ENCODE results near the gene PSAT1.

Gene PSAT1

DNA sequence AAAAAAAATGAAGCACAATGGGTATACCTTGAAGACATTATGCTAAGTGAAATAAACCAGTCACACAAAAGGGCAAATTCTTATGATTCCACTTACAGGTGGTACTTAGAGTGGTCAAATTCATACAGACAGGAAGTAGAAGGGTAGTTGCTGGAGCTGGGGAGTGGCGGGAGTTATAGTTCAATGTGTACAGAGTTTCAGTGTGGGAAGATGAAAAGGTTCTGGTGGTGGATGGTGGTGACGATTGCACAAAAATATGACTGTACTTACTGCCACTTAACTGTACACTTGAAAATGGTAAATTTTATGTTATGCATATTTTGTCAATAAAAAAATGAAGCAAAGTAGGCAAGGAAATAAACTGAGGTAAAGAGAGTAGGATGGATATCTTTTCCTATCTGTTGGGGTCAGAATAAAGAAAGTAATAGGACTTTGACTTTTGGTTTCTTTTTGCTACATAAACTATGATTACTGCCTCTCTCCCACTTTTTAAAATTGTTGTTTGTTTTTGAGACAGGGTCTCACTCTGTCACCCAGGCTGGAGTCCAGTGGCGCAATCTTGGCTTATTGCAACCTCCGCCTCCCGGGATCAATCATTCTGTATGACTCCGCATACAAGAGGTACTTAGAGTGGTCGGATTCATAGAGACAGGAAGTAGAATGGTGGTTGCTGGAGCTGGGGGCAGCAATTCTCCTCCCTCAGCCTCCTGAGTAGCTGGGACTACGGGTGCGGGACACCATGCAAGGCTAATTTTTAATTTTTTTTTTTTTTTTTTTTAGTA lies 4.0 kb upstream of the PSAT1 start:
- DNase-seq (ENCODE audit: low read depth): no peak

- DNase-seq (ENCODE audit: low read depth): no peak
Observed at GRCh38 chr9:78294290-78295176, 2.4 kb upstream of the PSAT1 start.

DNA sequence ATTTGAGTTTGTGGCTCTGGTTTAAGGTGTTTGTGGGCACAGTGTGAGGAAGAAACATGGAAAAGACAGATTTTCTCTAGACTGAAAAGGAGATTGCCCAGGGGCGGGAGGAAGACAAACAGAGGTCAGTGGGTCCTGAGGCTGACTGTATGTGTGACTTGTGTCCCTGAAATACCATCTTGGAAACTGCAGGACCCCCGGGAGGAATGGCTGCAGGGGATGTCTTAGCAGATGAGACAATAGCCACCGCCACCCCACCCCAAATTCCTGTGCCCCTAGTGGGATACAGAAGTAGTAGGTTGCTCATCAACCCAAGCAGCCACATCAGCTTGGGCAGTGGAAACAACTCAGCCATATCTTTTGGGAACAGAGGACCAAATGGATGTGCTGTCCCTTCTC lies 1.7 kb upstream of the PSAT1 start:
- DNase-seq (ENCODE audit: low read depth): no peak

GRCh38 chr9:78295731-78296130 lies 1.2 kb upstream of the PSAT1 start:
- no peak for DNase-seq (ENCODE audit: low read depth)

GRCh38 chr9:78296201-78296892 lies 578 bp upstream of the PSAT1 start:
- DNase-seq (ENCODE audit: low read depth): no peak

GRCh38 chr9:78297672-78297961 lies 692 bp downstream of the PSAT1 start:
- DNase-seq (ENCODE audit: low read depth): no peak

DNA sequence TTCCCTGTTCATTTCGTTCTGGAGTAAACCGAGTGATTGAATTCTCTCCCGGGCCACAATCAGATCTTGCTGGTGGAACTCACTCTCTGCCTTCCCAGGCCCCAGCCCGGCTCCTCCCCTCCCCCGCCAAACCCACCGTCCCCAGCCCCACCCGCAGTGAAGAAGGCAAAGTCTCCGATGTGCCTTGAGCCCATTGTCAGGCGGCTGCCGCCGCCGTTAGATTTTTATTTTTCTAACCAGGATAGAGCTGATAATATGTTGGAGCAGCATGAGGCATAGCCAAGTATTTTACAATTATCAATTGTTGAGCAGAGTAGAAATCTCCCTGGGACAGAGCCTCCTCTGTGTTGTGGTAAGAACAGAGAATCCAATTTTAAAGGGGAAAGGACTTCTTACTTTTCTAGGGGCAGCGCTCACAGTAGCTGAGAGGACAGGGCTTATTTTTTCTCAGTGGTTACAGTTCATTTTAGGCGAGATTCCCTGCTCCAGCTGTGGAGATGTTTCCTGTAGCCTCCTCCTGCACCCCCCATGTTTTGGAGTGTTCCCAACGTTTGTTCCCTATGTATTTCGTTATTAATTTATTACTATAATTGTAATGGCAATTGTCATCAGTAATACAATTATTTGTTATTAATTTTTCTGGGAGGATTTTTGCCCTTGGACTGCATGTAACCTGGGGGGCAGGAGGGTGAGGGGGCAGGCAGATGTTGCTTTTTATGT lies 1.3 kb downstream of the PSAT1 start:
- DNase-seq (ENCODE audit: low read depth): no peak

GRCh38 chr9:78300209-78300608 lies 3.3 kb downstream of the PSAT1 start:
- no peak for DNase-seq (ENCODE audit: low read depth)

GRCh38 chr9:78301466-78301865 lies 4.5 kb downstream of the PSAT1 start:
- DNase-seq (ENCODE audit: low read depth): no peak

DNA sequence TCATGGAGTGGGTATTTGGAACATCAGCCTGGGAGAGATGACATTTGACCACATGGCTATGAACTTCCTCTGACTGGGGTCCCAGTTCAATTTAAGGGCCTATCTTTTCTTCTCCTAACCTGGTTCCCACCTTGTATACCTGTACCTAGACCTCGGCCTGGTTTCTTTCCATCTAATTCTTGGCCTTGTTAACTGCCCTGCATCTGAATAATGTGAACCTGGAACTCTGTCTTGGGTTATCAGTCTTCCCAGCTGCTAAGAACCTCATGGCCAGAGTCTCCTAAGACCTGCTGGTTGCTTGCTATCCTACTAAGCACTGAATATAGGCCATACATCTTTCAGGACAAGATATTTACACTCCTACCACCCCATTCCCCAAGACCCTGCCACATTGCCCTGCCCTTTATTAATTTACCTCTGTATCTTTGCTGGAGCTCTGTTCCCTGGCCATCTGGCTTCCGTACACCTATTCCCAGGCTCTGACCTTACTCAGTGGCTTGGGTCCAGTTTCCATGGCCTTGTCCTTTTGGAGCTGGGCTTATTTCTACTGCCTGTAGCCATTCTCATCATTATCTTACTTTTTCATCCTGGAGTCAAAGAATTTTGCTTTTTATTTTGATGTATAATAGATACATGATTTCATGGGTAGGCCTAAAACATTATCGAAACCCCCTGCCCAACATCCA lies 6.6 kb downstream of the PSAT1 start:
- no peak for DNase-seq (ENCODE audit: low read depth)

DNA sequence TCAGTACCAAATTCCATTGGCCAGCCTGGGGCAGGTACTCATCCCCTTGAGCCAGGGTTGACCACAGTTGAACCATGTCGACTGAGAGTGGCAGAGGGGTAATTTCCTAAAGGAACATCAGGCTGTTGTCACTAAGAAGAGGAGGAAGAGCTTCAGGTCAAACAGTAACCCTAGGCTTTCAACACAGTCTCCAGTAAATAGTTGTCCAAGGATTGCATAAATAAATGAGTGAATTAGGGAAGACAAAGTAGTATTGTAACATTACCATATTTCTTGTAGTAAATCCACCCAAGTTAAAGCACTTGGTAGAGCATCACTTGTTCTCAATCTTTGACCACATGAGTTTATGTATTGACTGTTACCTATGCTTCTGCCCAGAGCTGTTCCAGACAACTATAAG lies 7.4 kb downstream of the PSAT1 start:
- DNase-seq (ENCODE audit: low read depth): no peak

GRCh38 chr9:78306222-78307076 lies 9.5 kb downstream of the PSAT1 start:
- DNase-seq (ENCODE audit: low read depth): no peak

GRCh38 chr9:78307360-78307759 lies 10.4 kb downstream of the PSAT1 start:
- DNase-seq (ENCODE audit: low read depth): no peak

DNA sequence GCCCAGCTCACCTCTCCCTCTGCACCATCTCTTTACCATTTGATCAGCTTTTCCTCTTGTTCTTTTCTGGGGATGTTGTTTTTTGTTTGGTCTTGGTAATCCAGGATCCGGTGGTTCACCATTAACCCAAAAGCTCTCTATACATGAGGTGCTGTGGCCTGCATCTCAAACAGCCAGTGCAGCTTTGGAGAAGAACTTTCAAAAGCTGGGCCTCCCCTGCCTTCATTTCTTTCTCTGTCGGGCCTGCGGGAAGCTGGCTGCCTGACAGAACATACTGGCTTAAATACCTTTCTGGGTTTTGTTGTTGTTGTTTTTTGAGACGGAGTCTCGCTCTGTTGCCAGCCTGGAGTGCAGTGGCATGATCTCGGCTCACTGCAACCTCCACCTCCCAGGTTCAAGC lies 12.1 kb downstream of the PSAT1 start:
- DNase-seq (ENCODE audit: low read depth): no peak

DNA sequence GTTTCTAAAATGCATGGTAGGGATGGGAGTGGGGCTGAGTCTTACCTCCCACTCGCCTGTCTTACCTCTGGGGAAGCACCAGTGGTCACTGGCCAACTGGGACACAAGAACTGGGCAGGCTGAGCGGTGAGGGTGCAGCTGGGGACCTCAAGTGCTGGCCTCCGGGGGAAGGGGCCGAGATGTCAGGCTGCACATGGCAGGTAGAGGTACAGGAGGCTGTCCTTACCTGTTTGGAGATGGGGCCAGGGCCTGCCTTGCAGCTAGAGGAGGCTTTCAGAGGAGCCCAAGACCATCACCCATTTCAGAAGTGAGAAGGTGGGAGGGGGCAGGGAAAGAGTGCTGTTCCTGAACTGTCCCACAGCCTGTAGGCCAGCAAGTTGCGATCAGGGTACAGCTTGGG lies 14.2 kb downstream of the PSAT1 start:
- no peak for DNase-seq (ENCODE audit: low read depth)

- no peak for DNase-seq (ENCODE audit: low read depth)
Observed at GRCh38 chr9:78311886-78312524, 15.1 kb downstream of the PSAT1 start.

GRCh38 chr9:78314550-78314949 lies 17.6 kb downstream of the PSAT1 start:
- DNase-seq (ENCODE audit: low read depth): no peak

- no peak for DNase-seq (ENCODE audit: low read depth)
Observed at GRCh38 chr9:78314953-78315870, 18.3 kb downstream of the PSAT1 start.

All from stimulated activated CD8-positive, alpha-beta memory T cell treated with anti-CD3 and anti-CD28 coated beads, Interleukin-4, amount 100 ng/mL, for 24 hours (primary cell).